GM18867 (cell line): ENCODE data around the gene SP140L.
"Not testable (repeated sequence)": the region's sequence is repeated elsewhere in the genome, so short reads cannot be mapped to it uniquely, and the experiment has no call there.

Source experiments
- ATAC-seq: cut with Tn5 transposase; IDR thresholded peaks from one replicate; pipeline ENCODE4 v1.9.1; 2021; ENCODE audit warnings: mild to moderate bottlenecking, moderate library complexity; ENCODE audit not compliant: unreplicated experiment

The SP140L gene

DNA sequence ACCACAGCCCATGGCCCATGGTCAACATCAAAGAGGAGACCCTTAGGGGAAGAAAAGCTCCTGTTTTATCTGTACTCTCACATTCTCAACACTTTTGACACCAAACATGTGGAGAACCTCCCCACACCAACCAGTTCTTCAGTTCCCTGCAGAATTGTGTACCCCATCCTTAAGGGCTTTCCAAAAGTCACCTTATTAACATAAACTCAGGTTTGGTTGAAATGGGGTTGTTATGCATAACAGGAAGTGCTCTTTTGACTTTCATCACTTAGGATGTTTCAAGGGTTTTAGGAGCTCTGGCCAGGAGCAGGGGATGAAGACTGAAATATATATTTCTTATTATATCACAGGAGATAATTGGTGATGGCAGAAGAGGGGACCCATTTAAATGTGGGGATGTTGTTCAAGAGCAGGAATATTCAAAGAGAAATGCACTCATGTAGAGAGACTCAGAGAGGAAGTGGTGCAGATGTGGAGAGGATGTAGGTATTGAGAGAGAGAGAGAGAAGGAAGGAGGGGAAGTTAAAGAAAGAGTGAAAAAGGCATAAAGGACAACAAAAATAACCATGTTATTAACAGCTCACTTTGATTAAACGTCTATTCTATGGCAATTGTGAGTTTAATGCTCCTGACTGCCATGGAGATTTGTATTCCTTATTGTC, 35.2 kb downstream of the SP140L start:
- ATAC-seq, result no peak

GRCh38 chr2:230382108-230382507, 55.1 kb downstream of the SP140L start:
- ATAC-seq, result no peak

- no peak for ATAC-seq
Observed at GRCh38 chr2:230383453-230383852, 56.5 kb downstream of the SP140L start.

GRCh38 chr2:230384986-230385385, 58.0 kb downstream of the SP140L start:
- ATAC-seq, result no peak

GRCh38 chr2:230394301-230394700, 67.3 kb downstream of the SP140L start:
- no peak for ATAC-seq

GRCh38 chr2:230398698-230399097, 71.7 kb downstream of the SP140L start:
- ATAC-seq, result not testable (repeated sequence)

GRCh38 chr2:230400041-230400440, 73.0 kb downstream of the SP140L start:
- ATAC-seq, result no peak

DNA sequence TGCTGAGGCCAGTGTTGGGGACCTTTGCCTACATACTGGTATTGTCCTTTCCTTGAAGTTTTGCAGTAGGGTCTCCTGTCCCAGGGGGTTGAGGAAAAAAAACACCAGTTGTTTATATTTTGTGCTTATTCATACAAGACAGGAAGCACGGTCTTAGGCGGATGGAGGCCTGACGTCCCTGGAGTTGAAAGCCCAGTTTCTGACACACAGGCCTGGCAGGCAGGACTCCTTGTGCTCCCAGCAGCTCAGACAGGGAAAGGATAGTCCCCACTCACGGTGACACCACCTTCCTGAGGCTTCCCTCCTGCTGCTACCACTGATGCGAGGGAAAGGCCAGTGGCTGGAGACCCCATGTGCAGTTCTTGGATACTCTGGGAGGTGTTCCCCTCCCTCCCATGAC, 73.5 kb downstream of the SP140L start:
- ATAC-seq, result no peak

DNA sequence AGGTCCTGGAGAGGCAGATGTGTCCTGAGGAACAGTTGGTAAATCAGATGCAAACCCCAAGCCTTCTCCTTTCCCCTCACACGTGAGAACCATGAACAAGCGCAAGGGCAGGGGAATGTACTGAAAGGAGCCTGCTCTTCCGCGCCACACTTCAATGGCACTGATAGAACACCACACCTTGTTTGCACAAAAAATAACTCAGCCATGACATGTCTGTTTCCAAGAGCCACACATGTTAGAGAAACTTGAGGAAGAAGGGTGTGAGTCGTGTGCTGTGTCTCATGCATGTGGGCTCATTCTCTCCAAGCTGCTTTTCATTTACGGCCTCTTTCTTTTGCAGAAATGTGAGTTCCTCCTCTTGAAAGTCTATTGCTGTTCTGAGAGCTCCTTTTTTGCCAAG, 74.0 kb downstream of the SP140L start:
- not testable (repeated sequence) for ATAC-seq

GRCh38 chr2:230403746-230404145, 76.8 kb downstream of the SP140L start:
- ATAC-seq, result no peak

DNA sequence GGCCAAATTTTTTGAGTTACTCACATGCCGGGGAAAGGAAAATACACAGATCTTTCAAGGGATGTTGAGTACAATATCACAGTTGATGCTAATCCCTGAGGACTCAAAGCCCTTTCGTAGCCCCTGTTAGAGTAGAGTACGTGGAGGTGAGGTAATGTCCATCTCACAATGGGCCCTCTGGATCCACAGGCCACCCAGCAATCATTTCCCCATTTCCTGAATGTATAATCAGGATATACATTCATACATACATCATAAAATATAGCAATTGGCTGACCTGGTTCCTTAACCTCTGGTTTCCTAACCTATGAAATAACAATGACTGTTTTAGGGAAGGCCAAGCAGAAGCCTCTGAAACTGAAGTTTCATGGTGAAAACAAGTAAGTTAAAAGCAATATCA, 78.8 kb downstream of the SP140L start:
- no peak for ATAC-seq

DNA sequence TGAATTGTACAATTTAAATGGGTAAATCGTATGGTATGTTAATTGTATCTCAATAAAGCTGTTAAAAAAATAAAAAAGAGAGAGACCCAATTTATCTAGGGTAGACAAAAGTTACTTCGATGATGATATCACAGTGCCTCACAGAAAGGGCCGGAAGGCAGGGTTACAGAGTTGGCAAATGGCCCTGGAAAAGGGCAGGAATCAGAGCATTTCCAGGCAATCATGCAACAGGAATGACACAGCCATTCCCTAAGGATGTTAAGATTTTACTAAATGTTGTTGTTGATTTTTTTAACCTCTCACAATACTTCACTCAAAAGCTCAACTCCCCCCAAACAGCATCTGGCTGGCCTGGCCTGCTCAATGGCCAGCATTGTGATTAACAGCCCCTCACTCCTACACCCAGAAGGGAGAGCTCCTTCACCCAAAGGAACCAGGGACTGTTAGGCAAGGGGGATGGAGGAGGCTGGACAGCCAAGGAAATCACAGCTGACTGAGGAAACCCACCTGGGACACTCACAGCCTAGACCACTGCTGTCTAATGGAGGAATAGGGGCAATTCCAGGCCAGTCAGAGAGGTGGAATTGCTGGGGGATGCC, 81.3 kb downstream of the SP140L start:
- no peak for ATAC-seq

- not testable (repeated sequence) for ATAC-seq
Observed at GRCh38 chr2:230409316-230409715, 82.3 kb downstream of the SP140L start.

DNA sequence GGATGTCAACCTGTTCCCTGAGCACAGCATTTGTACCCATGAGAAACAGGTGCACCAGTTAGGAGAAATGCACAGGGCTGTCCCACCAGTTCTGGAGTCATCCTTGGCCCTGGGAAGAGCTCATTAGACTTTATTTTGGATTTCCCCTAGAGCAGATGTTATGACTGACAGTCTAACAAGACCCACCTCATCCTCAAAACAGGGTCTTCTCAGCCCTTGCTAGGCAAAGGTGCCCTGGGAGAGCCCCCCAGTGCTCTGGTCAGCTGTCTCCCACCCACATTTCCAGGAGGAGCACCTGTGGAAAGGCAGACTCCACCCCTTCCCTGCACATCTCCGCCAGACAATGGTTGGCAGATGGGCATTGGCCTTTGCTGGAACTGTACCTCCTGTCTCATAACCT, 83.3 kb downstream of the SP140L start:
- no peak for ATAC-seq

DNA sequence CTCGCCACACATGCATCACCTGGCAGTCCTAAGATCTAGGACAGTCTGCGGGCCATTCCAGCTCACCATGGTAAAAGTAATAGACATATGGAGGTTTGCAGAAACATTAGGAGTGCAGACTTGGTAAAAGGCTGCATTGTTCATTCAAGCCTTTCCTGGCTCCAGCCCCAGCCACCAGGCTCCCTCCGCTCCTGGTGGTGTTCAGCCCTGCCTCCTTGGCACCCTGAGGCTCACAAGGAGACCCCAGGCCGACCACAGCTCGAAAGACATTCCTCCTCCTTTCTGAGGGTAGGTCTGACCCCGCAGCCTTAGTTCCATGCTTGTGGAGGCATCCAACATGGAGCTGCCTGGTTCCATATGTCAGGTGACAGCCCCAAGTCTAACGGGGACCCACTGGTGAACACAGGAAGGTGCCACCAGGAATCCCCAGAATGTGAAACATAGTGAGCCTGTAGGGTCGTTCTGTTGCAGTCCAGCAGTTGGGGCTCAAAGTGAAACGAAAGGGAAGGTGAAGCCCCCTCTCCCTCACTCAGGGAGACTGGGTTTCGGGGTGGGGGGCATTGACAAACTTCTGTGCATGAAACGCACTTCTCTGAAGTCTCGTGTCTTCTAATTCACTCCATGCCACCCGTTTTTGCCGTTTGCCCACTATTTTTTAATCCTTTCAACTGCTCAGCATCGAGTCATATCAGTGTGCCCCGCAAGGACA, 84.0 kb downstream of the SP140L start:
- no peak for ATAC-seq

DNA sequence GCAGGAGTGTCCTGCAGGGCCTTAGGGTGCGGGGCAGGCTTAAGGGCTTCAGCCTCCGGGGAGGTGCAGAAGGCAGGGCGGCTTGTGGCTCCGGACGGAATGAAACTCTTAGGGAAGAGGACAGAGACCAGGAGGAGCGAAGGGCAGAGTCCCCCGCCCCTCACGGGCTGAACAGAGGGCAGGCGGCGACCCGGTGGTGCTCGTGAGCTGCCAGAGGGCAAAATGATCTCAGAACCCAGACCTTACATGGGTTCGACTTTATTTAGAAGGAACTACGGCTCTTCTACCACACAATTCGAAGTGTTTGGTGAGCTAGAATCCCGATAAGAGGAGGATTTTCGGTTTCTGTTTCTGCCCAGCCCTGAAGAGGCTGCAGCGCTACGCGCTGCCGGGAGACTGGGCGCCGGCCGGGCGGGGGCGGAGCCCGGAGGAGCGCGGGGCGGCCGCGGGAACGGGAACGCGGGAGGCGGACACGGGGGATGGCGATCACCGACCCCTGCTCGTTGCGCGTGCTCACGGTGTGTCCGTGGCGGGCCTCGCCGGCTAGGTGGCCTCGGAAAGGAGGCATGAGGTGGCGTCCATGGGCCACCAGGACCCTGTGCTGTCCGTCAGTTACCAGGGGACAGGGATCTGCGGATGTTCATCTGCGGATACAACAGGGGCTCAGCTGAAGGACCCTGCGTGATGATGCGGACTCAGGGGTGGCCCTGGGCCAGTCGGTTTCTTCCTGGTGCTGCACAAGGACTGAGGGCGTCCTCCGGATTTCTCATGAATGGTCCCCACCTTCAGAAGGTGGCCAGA, 84.8 kb downstream of the SP140L start:
- ATAC-seq, result peak; percentile 66

GRCh38 chr2:230412371-230412711, 85.3 kb downstream of the SP140L start:
- no peak for ATAC-seq

DNA sequence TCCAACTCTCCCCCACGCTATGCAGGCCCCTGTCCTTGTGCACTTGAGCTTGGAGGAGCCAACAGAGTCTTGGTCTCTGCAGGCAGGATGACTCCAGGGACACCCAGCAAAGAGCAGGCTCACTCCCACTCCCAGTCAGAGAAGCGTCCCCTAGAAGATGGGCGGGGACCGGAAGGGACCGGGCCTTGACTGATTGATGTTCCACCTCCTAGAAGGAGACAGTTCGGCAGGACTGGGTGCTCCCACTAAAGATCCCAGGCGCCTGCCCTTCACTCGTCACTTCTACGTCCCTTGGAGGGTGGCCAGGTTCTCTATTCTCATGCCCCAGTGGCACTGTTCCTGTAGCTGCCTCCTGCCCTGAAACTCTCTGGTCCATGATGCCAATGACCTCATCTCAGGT, 85.9 kb downstream of the SP140L start:
- no peak for ATAC-seq

DNA sequence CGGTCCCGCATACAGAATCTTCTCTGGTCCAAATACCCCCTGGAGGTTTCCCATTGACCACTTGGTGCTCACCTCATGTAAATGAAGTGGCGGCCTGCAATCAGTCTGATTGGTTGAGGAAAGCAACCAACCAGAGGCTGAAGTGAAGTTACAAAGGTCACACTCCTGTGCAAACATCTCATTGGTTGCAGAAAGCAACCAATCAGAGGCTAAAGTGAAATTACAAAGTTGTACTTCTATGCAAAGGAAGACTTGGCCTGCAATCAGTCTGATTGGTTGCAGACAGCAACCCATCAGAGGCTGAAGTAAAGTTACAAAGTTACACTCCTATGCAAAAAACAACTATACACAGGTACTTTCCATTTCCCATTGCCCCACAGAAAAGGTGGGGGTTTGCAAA, 86.5 kb downstream of the SP140L start:
- ATAC-seq, result no peak

- no peak for ATAC-seq
Observed at GRCh38 chr2:230414302-230414701, 87.3 kb downstream of the SP140L start.

GRCh38 chr2:230416061-230416721, 89.2 kb downstream of the SP140L start, which contains the start of gene SP100:
SP100 (plus strand) TSS chr2:230416201; CDS start chr2:230416297, 96 bp downstream.
- ATAC-seq, result peak; percentile 80
